Stimulated activated CD8-positive, alpha-beta memory T cell treated with anti-CD3 and anti-CD28 coated beads, Interleukin-7, amount 100 ng/mL, for 48 hours (primary cell): ENCODE results near the gene MEX3D.

Experiments
- DNase-seq, 2 donors: peaks; one replicate each; pipeline ENCODE4 v3.0.0-alpha.2; 2020; ENCODE audit warnings: low read depth in 1 of 2; ENCODE audit errors: extremely low read depth in 1 of 2

MEX3D gene

DNA sequence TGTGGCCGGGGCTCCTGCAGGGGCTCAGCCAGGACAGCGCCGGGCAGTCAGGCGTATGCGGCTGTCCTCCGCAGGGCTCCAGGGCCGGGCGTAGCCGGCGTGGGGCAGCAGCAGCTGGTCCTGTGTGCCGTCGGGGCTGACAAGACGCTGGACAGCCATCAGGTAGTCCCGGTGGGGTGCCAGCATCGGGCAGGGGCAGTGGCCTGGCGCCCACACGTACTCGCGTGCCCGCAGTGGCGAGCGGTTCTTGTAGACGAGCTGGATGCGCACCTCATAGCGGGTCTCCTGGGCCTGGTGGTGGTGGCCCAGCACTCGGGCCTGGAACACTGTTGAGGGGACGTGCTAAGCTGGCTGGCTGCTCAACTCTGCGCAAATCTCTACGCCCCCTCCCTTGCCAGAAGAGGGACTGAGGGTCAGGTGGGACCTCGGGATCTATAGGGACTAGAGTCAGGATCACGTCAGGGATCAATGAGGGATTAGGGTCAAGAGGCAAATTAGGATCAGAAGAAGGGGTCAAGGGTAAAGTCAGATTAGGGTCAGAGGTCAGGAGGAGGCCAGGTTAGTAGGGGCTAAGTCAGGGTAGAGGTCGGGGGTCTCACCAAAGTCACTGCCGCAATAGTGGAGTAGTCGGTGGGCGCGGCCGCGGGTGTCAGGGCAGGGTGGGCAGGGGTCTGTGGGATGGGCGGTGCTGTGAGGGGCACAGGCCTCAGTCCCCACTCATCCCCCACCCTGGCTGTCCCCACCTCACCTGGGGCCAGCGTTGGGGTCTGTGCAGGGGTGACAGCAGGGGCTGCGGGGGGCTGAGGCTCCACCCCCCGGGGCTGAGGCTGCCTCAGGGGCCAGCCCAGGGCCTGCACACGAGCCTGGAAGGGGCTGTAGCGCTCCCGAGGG is 61.9 kb downstream of the MEX3D start:
- DNase-seq, result no peak

DNA sequence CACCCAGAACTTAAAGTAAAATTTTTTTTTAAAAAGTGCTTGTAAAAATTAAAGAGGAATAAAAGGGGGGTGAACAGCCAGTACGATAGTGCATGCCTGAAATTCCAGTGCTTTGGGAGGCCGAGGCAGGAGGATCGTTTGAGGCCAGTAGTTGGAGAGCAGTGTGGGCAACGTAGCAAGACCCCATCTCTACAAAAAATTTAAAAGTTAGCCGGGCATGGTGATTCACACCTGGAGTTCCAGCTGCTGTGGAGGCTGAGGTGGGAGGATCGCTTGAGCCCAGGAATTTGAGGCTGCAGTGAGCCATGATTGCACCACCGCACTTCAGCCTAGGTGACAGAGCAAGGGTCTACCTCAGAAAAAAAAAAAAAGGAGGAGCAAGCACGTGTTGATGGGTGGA is 63.1 kb downstream of the MEX3D start:
- DNase-seq, result no peak
